Tibial nerve (tissue), 4 donors: ENCODE results near the gene TEP1. TPM values are rescaled to one million over a fixed set of nuclear protein-coding genes. Genes with fewer than 3 reads are reported as not detected.

Source experiments
- DNase-seq, 2 donors: peaks; one replicate each; pipeline ENCODE4 v3.0.0-alpha.2; 2019; ENCODE audit warnings: low spot score in 2 of 2
- H3K27ac ChIP-seq, 4 donors: fragments of 200-600 bp; sonication (generic) in 3 of 4; one replicate each; pipeline ENCODE4 v1.5.1; 2017 to 2019; ENCODE audit warnings: mild to moderate bottlenecking in 1 of 4
- H3K27me3 ChIP-seq, 2 donors: fragments of 200-600 bp; sonication (generic) in 1 of 2; one replicate each; pipeline versions ENCODE4 v1.5.1 to v1.6.0; 2017 to 2019
- H3K36me3 ChIP-seq, 3 donors: fragments of 200-600 bp; sonication (generic); one replicate each; pipeline ENCODE4 v1.5.1; 2018 to 2019
- H3K4me1 ChIP-seq, 4 donors: fragments of 200-600 bp; sonication (generic) in 3 of 4; one replicate each; pipeline ENCODE4 v1.5.1; 2017 to 2019
- H3K4me3 ChIP-seq, 4 donors: fragments of 200-600 bp; sonication (generic) in 3 of 4; one replicate each; pipeline ENCODE4 v1.5.1; 2017 to 2019; ENCODE audit warnings: mild to moderate bottlenecking in 1 of 4, moderate library complexity in 1 of 4
- H3K9me3 ChIP-seq, 4 donors: fragments of 200-600 bp; sonication (generic) in 3 of 4; one replicate each; pipeline ENCODE4 v1.5.1; 2017 to 2019
- EP300 ChIP-seq, 2 donors: sonication (generic); formaldehyde crosslinking; IDR thresholded peaks; one replicate each; pipeline ENCODE4 v1.6.1; 2017; ENCODE audit warnings: antibody characterized with exemption in 2 of 2, mild to moderate bottlenecking in 1 of 2
- POLR2A ChIP-seq, 2 donors: fragments of 450-650 bp; IDR thresholded peaks; one replicate each; pipeline ENCODE4 v1.6.1; 2017; ENCODE audit warnings: antibody characterized with exemption in 2 of 2, mild to moderate bottlenecking in 2 of 2, moderate library complexity in 2 of 2
- WGBS, 2 donors: methylation state at CpG; one replicate each; pipeline ENCODE4 v1.1.5; 2018; 5-methylcytosine and 5-hydroxymethylcytosine counted together
- small RNA-seq: library from RNA; depleted of rRNA; stranded (forward); fragments of <200 nt; gene quantifications from one replicate; pipeline ENCODE3, GENCODE V24; 2016
- total RNA-seq, 4 donors: library from RNA; depleted of rRNA; stranded (reverse); fragments of >200 nt; gene quantifications; one replicate each; pipeline ENCODE4 v1.1.0, GENCODE V29; 2016
- TF ChIP-seq, protein P1 (sequence below), 5 experiments: fragments of 200-600 bp in 3 of 5; fragments of 450-650 bp in 2 of 5; sonication (generic) in 3 of 5; IDR thresholded peaks; one replicate each; pipeline ENCODE4 v1.5.1; 2016 to 2019; ENCODE audit warnings: antibody characterized with exemption in 5 of 5, mild to moderate bottlenecking in 3 of 5, moderate library complexity in 2 of 5

Gene TEP1
- total RNA-seq, 4 donors from 2014 or later = 30.3 to 50.0 (median 36.0) TPM

- Histone ChIP-seq H3K27ac (no peak overlapping the region), H3K36me3 (peaks cover 4 to 93% (median 5%) of the 10 kb centered on the region in 3 donors), H3K4me3 (no peak overlapping the region), H3K27me3 (no peaks in the 10 kb centered on the region), H3K4me1 (no peaks in the 10 kb centered on the region), H3K9me3 (no peaks in the 10 kb centered on the region)
- DNase-seq = no peak
- no peak for TF ChIP-seq EP300 (IDR thresholded peaks at IDR 0.05)
- TF ChIP-seq, protein P1, sequence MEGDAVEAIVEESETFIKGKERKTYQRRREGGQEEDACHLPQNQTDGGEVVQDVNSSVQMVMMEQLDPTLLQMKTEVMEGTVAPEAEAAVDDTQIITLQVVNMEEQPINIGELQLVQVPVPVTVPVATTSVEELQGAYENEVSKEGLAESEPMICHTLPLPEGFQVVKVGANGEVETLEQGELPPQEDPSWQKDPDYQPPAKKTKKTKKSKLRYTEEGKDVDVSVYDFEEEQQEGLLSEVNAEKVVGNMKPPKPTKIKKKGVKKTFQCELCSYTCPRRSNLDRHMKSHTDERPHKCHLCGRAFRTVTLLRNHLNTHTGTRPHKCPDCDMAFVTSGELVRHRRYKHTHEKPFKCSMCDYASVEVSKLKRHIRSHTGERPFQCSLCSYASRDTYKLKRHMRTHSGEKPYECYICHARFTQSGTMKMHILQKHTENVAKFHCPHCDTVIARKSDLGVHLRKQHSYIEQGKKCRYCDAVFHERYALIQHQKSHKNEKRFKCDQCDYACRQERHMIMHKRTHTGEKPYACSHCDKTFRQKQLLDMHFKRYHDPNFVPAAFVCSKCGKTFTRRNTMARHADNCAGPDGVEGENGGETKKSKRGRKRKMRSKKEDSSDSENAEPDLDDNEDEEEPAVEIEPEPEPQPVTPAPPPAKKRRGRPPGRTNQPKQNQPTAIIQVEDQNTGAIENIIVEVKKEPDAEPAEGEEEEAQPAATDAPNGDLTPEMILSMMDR (IDR thresholded peaks at IDR 0.05) = no peak
- TF ChIP-seq POLR2A (IDR thresholded peaks at IDR 0.05) = no peak
- 96 to 97% methylated on average over 16 of the region's 16 CpGs for WGBS, 2 donors
Measured at GRCh38 chr14:20317720-20318119, 95.6 kb downstream of the TEP1 start.

Small RNA genes lying within 50 kb of the gene (small RNA-seq; reads per million reads assigned to genes)
- gene RNA5SP382 (0.28 reads per million), gene SNORA79B (not detected), gene SNORD126 (423 reads per million, percentile 97 among the genes with 10 or more reads in this experiment)

Other genes starting within 250 kb of the TEP1 start
- gene OR11G2, start 222.6 kb downstream of the TEP1 start, total RNA-seq = not detected
- gene OR11H6, start 189.8 kb downstream of the TEP1 start, total RNA-seq = not detected
- gene OR11H7, start 184.5 kb downstream of the TEP1 start, total RNA-seq = not detected
- gene OR11H4, start 174.2 kb downstream of the TEP1 start, total RNA-seq = not detected
- gene TTC5, start 107.5 kb downstream of the TEP1 start, total RNA-seq = 10 to 100 TPM in 3 of 4 donors, 1 to 10 TPM in 1; 8.1 to 12.8 (median 10.7) TPM
- 10 to 100 TPM; 46.5 to 68.4 (median 49.9) TPM for gene CCNB1IP1, start 80.2 kb downstream of the TEP1 start, total RNA-seq
- gene PARP2, start 69.9 kb downstream of the TEP1 start, total RNA-seq = 10 to 100 TPM; 12.2 to 17.7 (median 15.6) TPM
- 1 to 10 TPM; 1.2 to 4.5 (median 1.8) TPM for gene KLHL33, start 22.7 kb upstream of the TEP1 start, total RNA-seq
- 100 to 1,000 TPM in 1 of 4 donors, 10 to 100 TPM in 3; 58.4 to 115 (median 70.6) TPM for gene OSGEP, start 41.3 kb upstream of the TEP1 start, total RNA-seq
- gene APEX1, start 41.7 kb upstream of the TEP1 start, total RNA-seq = 100 to 1,000 TPM; 125 to 134 (median 131) TPM
- 10 to 100 TPM; 11.8 to 29.7 (median 23.9) TPM for gene PIP4P1, start 47.9 kb upstream of the TEP1 start, total RNA-seq
- gene PNP, start 55.9 kb upstream of the TEP1 start, total RNA-seq = 10 to 100 TPM; 17.0 to 37.5 (median 27.6) TPM
- under 1 TPM in 1 of 4 donors, not detected in 3; 0.44 TPM for gene RNASE10, start 92.0 kb upstream of the TEP1 start, total RNA-seq
- gene RNASE9, start 147.5 kb upstream of the TEP1 start, total RNA-seq = not detected
- gene RNASE11, start 174.5 kb upstream of the TEP1 start, total RNA-seq = not detected
- not detected for gene RNASE12, start 177.9 kb upstream of the TEP1 start, total RNA-seq
- not detected for gene OR6S1, start 228.2 kb upstream of the TEP1 start, total RNA-seq